ENCODE measurements around the gene VPS13A.

VPS13A gene

DNA sequence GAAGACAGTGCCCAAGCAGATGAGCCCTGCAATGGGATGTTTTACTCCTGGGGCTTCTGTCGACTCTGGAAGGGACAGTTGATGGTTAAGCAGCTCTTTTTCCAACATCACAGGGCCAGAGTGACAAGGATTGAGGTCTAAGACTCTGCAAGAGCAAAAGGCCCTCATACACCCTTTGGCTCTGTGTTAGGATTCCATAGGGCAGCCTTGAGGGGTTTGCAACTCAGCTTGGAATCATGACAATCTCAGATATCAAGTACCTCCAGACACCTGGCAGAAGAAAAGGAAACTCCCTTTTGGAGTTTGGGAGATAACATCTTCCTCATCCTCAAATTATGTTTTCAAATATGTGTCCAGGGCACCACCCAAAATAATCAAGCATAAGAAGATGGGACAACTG, 265.1 kb downstream of the VPS13A start:
- no peaks in the 10 kb centered on the region for H3K27me3 ChIP-seq (ENCODE audit: control insufficient read depth, insufficient read depth, low read length)
- no peak overlapping the region for H3K4me3 ChIP-seq (ENCODE audit: low read depth, low read length)
- H3K4me2 ChIP-seq (ENCODE audit: low read length) = no peak overlapping the region
- no peaks in the 10 kb centered on the region for H3K9me3 ChIP-seq (ENCODE audit: control insufficient read depth, low read length)
- no peak overlapping the region for H3K9ac ChIP-seq
- H3K27ac ChIP-seq = no peak overlapping the region
- H3K36me3 ChIP-seq (ENCODE audit: control insufficient read depth, insufficient read depth, low read length) = no peaks in the 10 kb centered on the region
- TF ChIP-seq, protein P1, sequence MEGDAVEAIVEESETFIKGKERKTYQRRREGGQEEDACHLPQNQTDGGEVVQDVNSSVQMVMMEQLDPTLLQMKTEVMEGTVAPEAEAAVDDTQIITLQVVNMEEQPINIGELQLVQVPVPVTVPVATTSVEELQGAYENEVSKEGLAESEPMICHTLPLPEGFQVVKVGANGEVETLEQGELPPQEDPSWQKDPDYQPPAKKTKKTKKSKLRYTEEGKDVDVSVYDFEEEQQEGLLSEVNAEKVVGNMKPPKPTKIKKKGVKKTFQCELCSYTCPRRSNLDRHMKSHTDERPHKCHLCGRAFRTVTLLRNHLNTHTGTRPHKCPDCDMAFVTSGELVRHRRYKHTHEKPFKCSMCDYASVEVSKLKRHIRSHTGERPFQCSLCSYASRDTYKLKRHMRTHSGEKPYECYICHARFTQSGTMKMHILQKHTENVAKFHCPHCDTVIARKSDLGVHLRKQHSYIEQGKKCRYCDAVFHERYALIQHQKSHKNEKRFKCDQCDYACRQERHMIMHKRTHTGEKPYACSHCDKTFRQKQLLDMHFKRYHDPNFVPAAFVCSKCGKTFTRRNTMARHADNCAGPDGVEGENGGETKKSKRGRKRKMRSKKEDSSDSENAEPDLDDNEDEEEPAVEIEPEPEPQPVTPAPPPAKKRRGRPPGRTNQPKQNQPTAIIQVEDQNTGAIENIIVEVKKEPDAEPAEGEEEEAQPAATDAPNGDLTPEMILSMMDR (IDR thresholded peaks at IDR 0.05) = no peak
- no peaks in the 10 kb centered on the region for H3K79me2 ChIP-seq
- H3K4me1 ChIP-seq = no peaks in the 10 kb centered on the region
- no peak overlapping the region for H2AFZ ChIP-seq

GRCh38 chr9:77447646-77448045, 270.3 kb downstream of the VPS13A start:
- no peak overlapping the region for H3K4me3 ChIP-seq (ENCODE audit: low read depth, low read length)
- TF ChIP-seq, protein P1 (IDR thresholded peaks at IDR 0.05) = no peak
- H3K36me3 ChIP-seq (ENCODE audit: control insufficient read depth, insufficient read depth, low read length) = no peaks in the 10 kb centered on the region
- H3K27me3 ChIP-seq (ENCODE audit: control insufficient read depth, insufficient read depth, low read length) = no peaks in the 10 kb centered on the region
- no peak overlapping the region for H3K9ac ChIP-seq
- H3K4me1 ChIP-seq = no peaks in the 10 kb centered on the region
- H3K79me2 ChIP-seq = no peaks in the 10 kb centered on the region
- H3K4me2 ChIP-seq (ENCODE audit: low read length) = no peak overlapping the region
- no peak overlapping the region for H2AFZ ChIP-seq
- H3K9me3 ChIP-seq (ENCODE audit: control insufficient read depth, low read length) = no peaks in the 10 kb centered on the region
- H3K27ac ChIP-seq = no peak overlapping the region

GRCh38 chr9:77449240-77450084, 272.1 kb downstream of the VPS13A start:
- Histone ChIP-seq H3K4me2 (ENCODE audit: low read length) (no peak overlapping the region), H3K27me3 (ENCODE audit: control insufficient read depth, insufficient read depth, low read length) (no peaks in the 10 kb centered on the region), H3K27ac (no peak overlapping the region), H3K9me3 (ENCODE audit: control insufficient read depth, low read length) (no peaks in the 10 kb centered on the region), H3K79me2 (no peaks in the 10 kb centered on the region), H3K36me3 (ENCODE audit: control insufficient read depth, insufficient read depth, low read length) (no peaks in the 10 kb centered on the region), H3K9ac (no peak overlapping the region), H2AFZ (no peak overlapping the region), H3K4me1 (no peaks in the 10 kb centered on the region), H3K4me3 (ENCODE audit: low read depth, low read length) (no peak overlapping the region)
- TF ChIP-seq, protein P1 (IDR thresholded peaks at IDR 0.05) = no peak

GRCh38 chr9:77450085-77450475, 272.7 kb downstream of the VPS13A start:
- Histone ChIP-seq H3K36me3 (ENCODE audit: control insufficient read depth, insufficient read depth, low read length) (no peaks in the 10 kb centered on the region), H3K27ac (no peak overlapping the region), H3K9me3 (ENCODE audit: control insufficient read depth, low read length) (no peaks in the 10 kb centered on the region), H3K4me1 (no peaks in the 10 kb centered on the region), H3K27me3 (ENCODE audit: control insufficient read depth, insufficient read depth, low read length) (no peaks in the 10 kb centered on the region), H3K79me2 (no peaks in the 10 kb centered on the region), H3K9ac (no peak overlapping the region), H3K4me2 (ENCODE audit: low read length) (no peak overlapping the region), H3K4me3 (ENCODE audit: low read depth, low read length) (no peak overlapping the region), H2AFZ (no peak overlapping the region)
- TF ChIP-seq, protein P1 (IDR thresholded peaks at IDR 0.05) = no peak

DNA sequence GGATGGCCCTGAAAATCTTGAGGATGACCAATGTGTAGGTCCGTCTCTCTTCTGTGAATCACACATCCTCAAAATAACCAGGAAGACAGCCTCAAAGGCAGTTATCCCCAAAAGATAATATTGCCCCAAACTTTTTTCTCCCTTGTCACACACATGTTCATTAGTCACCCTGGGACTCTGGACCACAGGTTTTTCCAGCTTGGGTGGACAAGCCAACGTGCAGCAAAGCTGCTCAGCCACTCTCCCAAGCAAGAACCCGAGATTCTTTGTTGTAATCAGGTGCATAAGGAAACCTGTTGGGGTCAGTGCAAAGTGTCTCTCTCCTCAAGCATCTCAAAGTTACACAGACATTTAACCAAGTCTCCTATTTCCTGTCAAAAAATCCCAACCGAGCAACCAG, 274.2 kb downstream of the VPS13A start:
- H3K9ac ChIP-seq = no peak overlapping the region
- no peak overlapping the region for H3K4me2 ChIP-seq (ENCODE audit: low read length)
- no peak overlapping the region for H3K27ac ChIP-seq
- H3K79me2 ChIP-seq = no peaks in the 10 kb centered on the region
- H3K4me3 ChIP-seq (ENCODE audit: low read depth, low read length) = no peak overlapping the region
- H3K27me3 ChIP-seq (ENCODE audit: control insufficient read depth, insufficient read depth, low read length) = no peaks in the 10 kb centered on the region
- no peaks in the 10 kb centered on the region for H3K36me3 ChIP-seq (ENCODE audit: control insufficient read depth, insufficient read depth, low read length)
- H2AFZ ChIP-seq = no peak overlapping the region
- no peaks in the 10 kb centered on the region for H3K9me3 ChIP-seq (ENCODE audit: control insufficient read depth, low read length)
- TF ChIP-seq, protein P1 (IDR thresholded peaks at IDR 0.05) = no peak
- no peaks in the 10 kb centered on the region for H3K4me1 ChIP-seq

Data from parathyroid adenoma (tissue), 2 donors.